PC-9 (cell line): ENCODE results near the gene HMGB3. TPM values are rescaled to one million over a fixed set of nuclear protein-coding genes. Genes with fewer than 3 reads are reported as not detected.

Experiments used
- BruUV-seq: library from RNA; stranded (reverse); fragments of 400-500 nt; replicated peaks from 2 replicates; lab custom pipeline; 2021; lab: Mats Ljungman, UMichigan
- CTCF ChIA-PET: fragments of 300-600 bp; sonication (Branson Sonifier 250); formaldehyde crosslinking; loops from one replicate; lab custom pipeline; 2022; ENCODE audit warnings: antibody characterized with exemption; lab: Charles Lee
- POLR2A ChIA-PET: fragments of 300-600 bp; sonication (Branson Sonifier 250); formaldehyde crosslinking; loops from one replicate; lab custom pipeline; 2022; ENCODE audit warnings: antibody characterized with exemption; ENCODE audit not compliant: unreplicated experiment; lab: Charles Lee
- DNase-seq, 2 experiments: peaks; one replicate each; pipeline versions ENCODE4 v3.0.0 to v3.0.0-alpha.2; 2015 to 2022; ENCODE audit warnings: mixed read lengths in 1 of 2
- H2AFZ ChIP-seq: fragments of 200-600 bp; sonication (generic); 2 replicates; pipeline ENCODE4 v1.8.1; 2017; ENCODE audit warnings: antibody characterized with exemption
- H3F3A ChIP-seq: fragments of 200-600 bp; sonication (generic); 2 replicates; pipeline ENCODE4 v1.8.1; 2017; ENCODE audit warnings: antibody characterized with exemption, mild to moderate bottlenecking, low read depth; ENCODE audit not compliant: insufficient read depth
- H3K27ac ChIP-seq: fragments of 200-600 bp; sonication (generic); 2 replicates; pipeline ENCODE4 v1.6.1; 2016; ENCODE audit warnings: mixed run types
- H3K27me3 ChIP-seq: fragments of 200-600 bp; sonication (generic); 2 replicates; pipeline ENCODE4 v1.6.1; 2016; ENCODE audit warnings: low read depth, mixed run types; ENCODE audit not compliant: insufficient read depth
- H3K36me3 ChIP-seq: fragments of 200-600 bp; sonication (generic); 2 replicates; pipeline ENCODE4 v1.6.1; 2016; ENCODE audit warnings: low read depth, mixed run types
- H3K4me1 ChIP-seq: fragments of 200-600 bp; sonication (generic); replicated peaks from 2 replicates; pipeline ENCODE4 v1.6.1; 2016; ENCODE audit warnings: mixed run types; ENCODE audit not compliant: insufficient read depth
- H3K4me2 ChIP-seq: fragments of 200-600 bp; sonication (generic); 2 replicates; pipeline ENCODE4 v1.6.1; 2017; ENCODE audit warnings: mixed run types
- H3K4me3 ChIP-seq: fragments of 200-600 bp; sonication (generic); 2 replicates; pipeline ENCODE4 v1.6.1; 2016; ENCODE audit warnings: mixed run types
- H3K79me2 ChIP-seq: fragments of 200-600 bp; sonication (generic); 2 replicates; pipeline ENCODE4 v1.6.1; 2017; ENCODE audit warnings: low read depth, mixed run types
- H3K9me2 ChIP-seq: fragments of 200-600 bp; sonication (generic); 2 replicates; pipeline ENCODE4 v1.8.1; 2017; ENCODE audit warnings: mild to moderate bottlenecking; ENCODE audit not compliant: insufficient read depth
- H3K9me3 ChIP-seq: fragments of 200-600 bp; sonication (generic); 2 replicates; pipeline ENCODE4 v1.8.1; 2016; ENCODE audit warnings: low read depth; ENCODE audit not compliant: insufficient read depth
- H4K20me1 ChIP-seq: fragments of 200-600 bp; sonication (generic); 2 replicates; pipeline ENCODE4 v1.8.1; 2017; ENCODE audit not compliant: insufficient read depth
- CTCF ChIP-seq: fragments of 200-600 bp; sonication (generic); conservative IDR thresholded peaks from 2 replicates; pipeline ENCODE4 v1.6.1; 2017; ENCODE audit warnings: mixed run types, antibody characterized with exemption, mild to moderate bottlenecking, moderate library complexity
- EZH2 ChIP-seq: fragments of 200-600 bp; sonication (generic); IDR thresholded peaks from 2 replicates; pipeline ENCODE4 v1.8.0; 2017; ENCODE audit warnings: antibody characterized with exemption, low read depth
- intact Hi-C: fragments of 100-400 bp; cut with micrococcal nuclease; formaldehyde crosslinking; loops from one replicate; pipeline ENCODE4 v1.10.0; 2022; ENCODE audit not compliant: unreplicated experiment
- total RNA-seq: library from RNA; stranded (reverse); gene quantifications from 2 replicates; pipeline ENCODE4 v1.2.3, GENCODE V29; 2021

The HMGB3 gene
- total RNA-seq, 1 experiment from 2014 or later: 149 TPM

GRCh38 chrX:150954951-150955350 is 28.2 kb upstream of the HMGB3 start:
- POLR2A ChIA-PET: no interaction called here
- H2AFZ ChIP-seq: no peak overlapping the region

GRCh38 chrX:150955590-150955989 is 27.5 kb upstream of the HMGB3 start:
- Histone ChIP-seq H3K27ac (no peak overlapping the region), H3F3A (no peaks in the 10 kb centered on the region), H3K9me3 (no peaks in the 10 kb centered on the region), H2AFZ (no peak overlapping the region), H3K4me2 (no peak overlapping the region), H3K4me1 (no peaks in the 10 kb centered on the region), H3K27me3 (peaks cover 50% of the 10 kb centered on the region), H3K4me3 (no peak overlapping the region), H3K9me2 (no peaks in the 10 kb centered on the region), H4K20me1 (no peaks in the 10 kb centered on the region), H3K79me2 (no peaks in the 10 kb centered on the region), H3K36me3 (no peaks in the 10 kb centered on the region)
- no peak for TF ChIP-seq CTCF
- no peak for TF ChIP-seq EZH2
- BruUV-seq: no TSS peak
- DNase-seq: no peak
- intact Hi-C loops: no loop called here
- ChIA-PET POLR2A (no interaction called here), CTCF (no interaction called here)

More at GRCh38 chrX:150954951-150955350, 28.2 kb upstream of the HMGB3 start:
- H3K27ac ChIP-seq: no peak overlapping the region
- no peaks in the 10 kb centered on the region for H3F3A ChIP-seq
- no peaks in the 10 kb centered on the region for H4K20me1 ChIP-seq
- H3K9me3 ChIP-seq: no peaks in the 10 kb centered on the region
- H3K9me2 ChIP-seq: no peaks in the 10 kb centered on the region
- H3K79me2 ChIP-seq: no peaks in the 10 kb centered on the region
- no peak overlapping the region for H3K4me2 ChIP-seq
- intact Hi-C loops: no loop called here
- CTCF ChIA-PET: no interaction called here
- BruUV-seq: no TSS peak
- peaks cover 55% of the 10 kb centered on the region for H3K27me3 ChIP-seq
- no peak overlapping the region for H3K4me3 ChIP-seq
- no peaks in the 10 kb centered on the region for H3K36me3 ChIP-seq
- no peaks in the 10 kb centered on the region for H3K4me1 ChIP-seq
- no peak for DNase-seq
- no peak for TF ChIP-seq CTCF
- TF ChIP-seq EZH2: no peak

GRCh38 chrX:150958177-150958576 is 25.0 kb upstream of the HMGB3 start:
- Histone ChIP-seq H4K20me1 (no peaks in the 10 kb centered on the region), H3K9me3 (no peaks in the 10 kb centered on the region), H3K36me3 (no peaks in the 10 kb centered on the region), H3K4me3 (no peak overlapping the region), H3F3A (no peaks in the 10 kb centered on the region), H3K4me1 (no peaks in the 10 kb centered on the region), H2AFZ (no peak overlapping the region), H3K27me3 (peaks cover 38% of the 10 kb centered on the region), H3K79me2 (no peaks in the 10 kb centered on the region), H3K27ac (no peak overlapping the region), H3K4me2 (no peak overlapping the region), H3K9me2 (no peaks in the 10 kb centered on the region)
- POLR2A ChIA-PET: no interaction called here
- intact Hi-C loops: no loop called here
- no TSS peak for BruUV-seq
- DNase-seq: no peak
- CTCF ChIA-PET: no interaction called here
- no peak for TF ChIP-seq EZH2

- H3K9me2 ChIP-seq: no peaks in the 10 kb centered on the region
- H4K20me1 ChIP-seq: no peaks in the 10 kb centered on the region
- BruUV-seq: no TSS peak
- no peak overlapping the region for H3K27ac ChIP-seq
- H3K79me2 ChIP-seq: no peaks in the 10 kb centered on the region
- ChIA-PET POLR2A (no interaction called here), CTCF (no interaction called here)
- no peak overlapping the region for H2AFZ ChIP-seq
- DNase-seq: no peak
- no peak overlapping the region for H3K4me2 ChIP-seq
- H3K4me1 ChIP-seq: no peaks in the 10 kb centered on the region
- no peak overlapping the region for H3K4me3 ChIP-seq
- no peaks in the 10 kb centered on the region for H3K9me3 ChIP-seq
- no peak for TF ChIP-seq EZH2
- no peak for TF ChIP-seq CTCF
- H3F3A ChIP-seq: no peaks in the 10 kb centered on the region
- no peaks in the 10 kb centered on the region for H3K36me3 ChIP-seq
- intact Hi-C loops: no loop called here
- peaks cover 35% of the 10 kb centered on the region; the same call in 1 of the 2 replicates for H3K27me3 ChIP-seq
Observed at GRCh38 chrX:150959557-150959956, 23.6 kb upstream of the HMGB3 start.
